GM18519 (cell line): ENCODE measurements around the gene GATA3.

Experiments
- ATAC-seq: cut with Tn5 transposase; IDR thresholded peaks from one replicate; pipeline ENCODE4 v1.9.1; 2021; ENCODE audit warnings: mild to moderate bottlenecking, moderate library complexity; ENCODE audit not compliant: unreplicated experiment, low FRiP score

Gene GATA3

DNA sequence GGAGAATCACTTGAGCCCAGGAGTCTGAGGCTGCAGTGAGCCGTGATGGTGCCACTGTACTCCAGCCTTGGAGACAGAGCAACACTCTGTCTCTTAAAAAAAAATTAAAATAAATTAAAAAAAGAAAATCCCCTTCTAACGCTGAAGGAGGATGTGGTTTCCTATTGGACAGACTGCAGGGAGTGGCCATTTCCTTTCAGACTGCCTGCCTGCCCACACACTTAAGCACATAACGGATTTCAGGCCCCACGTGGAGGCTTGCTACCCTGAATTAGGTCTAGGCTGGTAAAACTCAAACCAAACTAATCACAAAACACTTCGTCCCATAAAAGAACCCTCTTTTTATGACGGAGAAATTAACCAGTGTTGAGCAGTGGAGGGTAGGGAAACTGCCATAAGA, 34.0 kb downstream of the GATA3 start:
- peak; percentile 69 for ATAC-seq

DNA sequence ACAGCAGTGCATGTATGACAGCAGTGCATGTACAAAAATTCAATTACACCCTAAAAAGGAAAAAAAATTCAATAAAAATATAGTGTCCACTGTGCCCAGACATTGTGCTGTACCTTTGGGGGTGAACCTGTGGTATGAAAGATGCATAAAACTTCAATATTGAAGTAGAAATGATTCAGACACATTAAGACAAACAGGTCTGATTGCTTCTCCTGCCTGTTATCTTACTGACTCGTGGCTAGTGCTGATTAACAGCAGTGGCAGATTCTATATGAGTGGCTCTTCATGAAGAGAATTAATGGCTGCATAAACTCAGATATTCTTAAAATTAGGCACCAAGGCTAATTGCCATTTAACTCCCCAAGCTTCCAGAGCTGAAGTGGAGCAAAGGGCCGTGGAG, 37.9 kb downstream of the GATA3 start:
- no peak for ATAC-seq

- no peak for ATAC-seq
Measured at GRCh38 chr10:8095959-8096358, 41.5 kb downstream of the GATA3 start.

GRCh38 chr10:8096931-8097330, 42.4 kb downstream of the GATA3 start:
- ATAC-seq: no peak

GRCh38 chr10:8100366-8100765, 45.9 kb downstream of the GATA3 start:
- no peak for ATAC-seq

- peak; percentile 64 for ATAC-seq
Measured at GRCh38 chr10:8102708-8103401, 48.4 kb downstream of the GATA3 start.

DNA sequence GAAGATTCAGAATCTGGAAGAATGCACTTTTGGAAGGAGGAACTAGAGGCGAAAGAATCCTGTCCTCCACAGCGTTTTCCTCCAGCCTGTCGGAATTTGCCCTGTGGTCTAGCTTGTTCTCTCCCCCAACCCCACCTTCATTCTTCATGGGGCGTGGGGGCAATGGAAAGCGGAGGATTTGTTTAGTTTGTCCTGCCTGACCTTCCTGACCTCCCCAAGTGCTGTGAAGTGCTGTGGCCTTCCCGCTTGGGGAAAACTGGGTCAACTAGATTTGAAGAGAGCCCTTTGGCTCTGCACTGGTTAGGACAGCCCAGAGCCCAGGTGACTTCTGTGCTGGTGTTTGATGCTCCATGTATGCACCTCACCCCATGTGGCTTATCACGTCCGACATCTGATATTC, 49.1 kb downstream of the GATA3 start:
- ATAC-seq: no peak

GRCh38 chr10:8104005-8104404, 49.5 kb downstream of the GATA3 start:
- no peak for ATAC-seq

DNA sequence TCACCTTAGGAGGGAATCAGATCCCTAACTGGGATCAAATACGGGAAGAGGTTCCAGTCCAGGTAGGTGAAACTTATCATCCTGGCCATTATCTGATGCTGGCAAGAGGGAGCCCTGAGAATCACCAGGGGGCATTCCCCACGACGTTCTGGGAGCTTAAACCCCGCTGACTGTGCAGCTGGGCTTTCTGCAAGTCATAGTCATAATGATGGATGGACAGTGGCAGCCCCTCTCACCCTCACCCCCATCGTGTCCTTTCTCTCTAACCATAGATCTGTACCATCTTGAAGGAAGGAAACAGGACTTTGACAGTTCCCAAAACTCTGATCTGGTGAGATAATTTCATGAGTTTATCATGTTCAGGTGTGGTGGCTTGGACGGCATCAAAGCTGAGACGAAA, 50.2 kb downstream of the GATA3 start:
- ATAC-seq: no peak

GRCh38 chr10:8105932-8106331, 51.4 kb downstream of the GATA3 start:
- ATAC-seq: no peak

DNA sequence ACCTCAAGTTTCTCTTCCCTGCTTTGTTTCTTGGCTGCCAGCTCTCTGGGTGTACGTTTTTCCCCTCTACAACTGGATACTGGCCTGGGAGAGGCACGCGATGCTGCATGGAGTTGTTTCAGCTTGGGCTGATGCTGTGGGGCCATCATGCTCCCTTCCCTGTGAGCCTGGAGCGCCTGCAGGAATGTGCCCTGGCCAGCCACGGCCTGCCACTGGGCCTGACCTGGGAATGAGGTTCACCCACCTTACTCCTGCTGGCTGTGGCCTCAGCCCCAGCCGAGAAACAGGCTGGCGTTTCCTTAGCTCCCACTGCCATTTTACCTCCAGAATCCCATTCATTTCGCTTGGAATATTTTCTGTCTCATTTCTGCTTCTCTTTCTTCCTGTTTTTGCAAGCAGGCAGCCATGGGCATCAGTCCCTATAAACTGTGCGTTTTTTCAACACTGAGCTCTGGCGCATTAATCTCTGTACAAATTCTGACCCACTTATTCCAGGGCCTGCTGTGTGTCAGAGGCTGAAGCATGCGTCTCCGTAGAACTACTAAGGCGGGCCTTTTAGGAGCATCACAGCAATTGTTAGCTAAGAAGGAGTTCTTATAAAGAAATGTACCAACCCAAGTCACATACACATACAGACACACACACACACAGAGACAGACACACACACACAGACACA, 57.9 kb downstream of the GATA3 start:
- ATAC-seq: no peak

- no peak for ATAC-seq
Measured at GRCh38 chr10:8112942-8113442, 58.5 kb downstream of the GATA3 start.

- ATAC-seq: no peak
Measured at GRCh38 chr10:8113616-8114015, 59.1 kb downstream of the GATA3 start.

DNA sequence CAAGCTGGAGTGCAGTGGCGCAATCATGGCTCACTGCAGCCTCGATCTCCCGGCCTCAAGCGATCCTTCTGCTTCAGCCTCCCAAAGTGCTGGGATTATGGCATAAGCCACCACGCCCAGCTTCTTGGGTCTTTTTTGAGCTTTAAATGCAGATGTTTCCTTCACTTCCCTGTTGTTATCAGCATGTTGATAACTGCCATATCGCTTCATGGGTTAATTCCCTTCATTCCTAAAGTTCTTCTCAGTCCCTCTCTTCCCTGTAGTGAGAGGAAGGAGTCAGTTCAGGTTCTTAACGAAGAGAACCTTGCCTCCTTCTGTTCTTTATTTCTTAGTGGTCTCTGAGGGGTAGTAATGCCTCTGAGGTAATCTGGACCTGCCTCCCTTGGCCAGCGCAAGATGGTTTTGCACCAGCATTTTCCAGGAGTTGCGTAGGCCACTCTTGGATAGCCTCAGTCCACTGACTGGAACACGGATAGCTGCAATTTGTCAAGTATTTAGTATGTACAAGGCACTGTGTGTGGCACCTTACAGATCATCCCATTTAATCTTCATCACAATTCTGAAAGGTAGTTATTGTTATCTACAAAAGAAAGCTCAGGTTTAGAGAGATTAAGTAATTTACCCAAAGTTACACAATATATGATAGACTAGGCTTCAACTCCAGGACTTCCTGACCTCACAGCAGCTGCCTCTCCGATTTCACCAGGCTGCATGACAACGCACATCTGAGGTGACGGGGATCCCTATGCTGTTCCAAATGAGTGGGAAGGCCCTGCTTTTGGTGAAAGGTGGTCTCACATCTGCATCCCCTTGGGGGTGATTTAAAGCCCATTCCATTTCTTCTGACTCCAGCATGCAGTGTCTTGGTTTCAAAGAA, 60.5 kb downstream of the GATA3 start:
- no peak for ATAC-seq

DNA sequence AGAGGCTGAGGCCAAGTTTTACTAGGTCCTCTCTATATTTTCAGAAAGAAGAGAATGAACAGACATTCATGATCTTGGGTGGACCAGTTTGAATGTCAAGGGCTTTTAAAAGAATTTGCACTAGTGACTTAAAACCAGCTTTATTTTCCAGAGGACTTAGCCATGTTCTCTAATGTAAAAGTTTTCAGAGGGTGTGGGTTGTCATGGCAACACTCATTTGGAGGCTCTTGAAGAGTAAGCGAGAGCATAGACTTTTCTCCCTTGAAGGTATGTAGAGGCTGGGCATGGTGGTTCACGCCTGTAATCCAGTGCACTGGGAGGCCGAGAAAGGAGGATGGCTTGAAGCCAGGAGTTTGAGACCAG, 61.1 kb downstream of the GATA3 start:
- ATAC-seq: no peak

DNA sequence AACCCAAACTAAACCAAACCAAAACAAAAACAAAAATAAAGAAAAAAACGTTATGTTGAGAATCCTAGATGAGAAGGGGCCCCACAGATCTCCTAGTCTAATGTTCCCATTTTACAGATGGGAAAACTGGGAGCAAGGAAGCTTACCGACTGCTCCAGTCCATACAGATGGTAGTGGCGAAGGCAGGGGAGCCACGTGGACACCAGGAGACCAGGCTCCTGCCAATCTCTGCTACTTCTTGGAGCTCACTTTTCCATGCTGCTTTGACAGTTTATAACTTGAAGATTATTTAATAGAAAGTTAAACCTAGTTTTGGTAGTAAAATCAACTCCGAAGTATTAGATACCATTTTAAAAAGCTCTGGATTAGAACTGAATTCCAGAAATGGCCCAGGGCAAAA, 62.0 kb downstream of the GATA3 start:
- ATAC-seq: no peak

DNA sequence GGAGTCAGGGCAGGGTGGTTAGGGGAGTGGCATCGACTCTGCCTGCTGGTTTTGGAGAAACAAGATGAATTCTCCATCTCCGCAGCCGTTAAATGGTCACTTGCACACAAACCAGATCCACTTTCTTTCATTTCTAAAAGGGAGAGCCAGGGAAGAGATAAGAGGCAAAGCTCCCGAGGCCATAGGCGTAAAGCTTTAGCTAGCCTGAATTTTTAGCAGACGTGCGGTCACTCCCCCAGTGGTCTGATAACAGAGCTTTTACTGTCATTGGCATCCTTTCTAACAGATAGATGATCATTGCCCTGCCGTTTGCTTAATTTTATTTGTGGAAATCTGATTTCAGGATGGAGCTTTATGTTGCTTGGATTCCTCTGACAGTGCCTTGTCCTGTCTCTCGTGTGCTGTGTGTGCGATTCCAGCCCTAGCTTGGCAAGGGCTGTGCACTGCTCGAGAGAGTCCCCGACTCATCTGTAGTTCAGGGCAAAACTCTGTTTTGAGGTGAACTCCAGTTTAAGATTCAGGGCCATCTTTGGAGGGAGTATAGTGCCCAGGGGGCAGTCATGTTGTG, 62.5 kb downstream of the GATA3 start:
- ATAC-seq: no peak

DNA sequence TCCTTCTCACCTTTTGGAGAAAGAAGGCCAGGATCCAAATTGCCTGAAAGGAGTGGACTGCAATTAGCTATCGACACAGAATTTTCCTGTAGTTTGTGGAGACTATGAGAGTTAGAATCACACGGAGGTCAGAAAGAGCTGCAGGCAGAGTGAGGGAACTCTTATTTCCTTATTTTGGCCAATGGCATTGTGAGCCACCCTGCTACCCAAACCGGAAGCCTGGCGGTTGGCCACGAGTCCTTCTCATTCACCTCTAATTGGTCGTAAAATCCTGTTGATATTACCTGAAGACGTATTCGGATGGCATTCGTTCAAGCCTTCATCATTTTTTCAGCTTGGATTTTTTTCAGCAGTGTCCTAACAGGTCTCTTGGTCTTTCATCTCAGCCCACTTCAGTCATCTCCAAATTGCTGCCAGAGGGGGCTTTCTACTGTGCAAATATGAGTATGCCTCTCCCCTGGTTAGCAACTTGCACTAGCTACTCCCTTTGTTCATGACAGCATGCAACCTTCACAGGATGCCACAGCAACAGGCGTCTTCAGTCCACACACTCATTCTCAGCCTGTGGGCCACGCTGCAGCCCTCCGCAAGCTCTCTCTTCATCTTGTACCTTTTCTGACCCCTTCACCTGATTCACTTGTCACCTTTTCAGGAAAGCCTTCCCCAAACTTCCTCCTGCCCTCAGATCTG, 66.9 kb downstream of the GATA3 start:
- ATAC-seq: no peak

DNA sequence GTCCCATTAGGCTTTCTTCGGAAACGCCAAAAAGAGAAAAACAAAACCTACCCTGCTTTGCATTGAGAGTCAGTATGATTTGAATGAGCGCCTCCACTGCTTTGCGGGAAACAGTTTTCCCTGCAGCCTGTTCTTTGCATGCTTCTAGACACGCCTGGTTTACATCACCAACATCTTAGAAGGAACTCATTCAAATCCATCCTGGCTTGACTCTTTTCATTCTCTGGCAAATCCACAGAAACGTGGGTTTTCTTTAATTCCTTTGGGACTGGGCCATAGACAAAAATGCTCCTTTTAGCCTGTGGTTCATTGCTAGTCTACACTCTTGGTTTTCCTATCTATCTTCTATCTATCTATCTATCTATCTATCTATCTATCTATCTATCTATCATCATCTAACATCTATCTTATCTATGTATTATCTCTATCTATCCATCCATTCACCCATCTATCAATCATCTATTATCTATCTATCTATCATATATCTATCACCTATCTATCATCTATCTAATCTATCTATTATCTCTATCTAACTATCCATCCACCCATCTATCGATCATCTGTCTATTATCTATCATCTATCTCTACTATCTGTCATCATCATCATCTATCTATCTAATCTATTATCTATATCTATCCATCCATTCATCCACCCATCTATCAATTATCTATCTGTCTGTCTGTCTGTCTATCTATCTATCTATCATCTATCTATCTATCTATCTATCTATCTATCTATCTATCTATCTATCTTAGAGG, 68.3 kb downstream of the GATA3 start:
- ATAC-seq: no peak

GRCh38 chr10:8124436-8124835, 69.9 kb downstream of the GATA3 start:
- ATAC-seq: no peak
